Testis (tissue), 2 donors: ENCODE results near the gene S1PR1.

ENCODE experiments used
- POLR2A ChIP-seq: fragments of 450-650 bp; IDR thresholded peaks from one replicate; pipeline ENCODE4 v1.6.1; 2017; ENCODE audit warnings: antibody characterized with exemption, mild to moderate bottlenecking, moderate library complexity
- TF ChIP-seq, protein P1 (sequence below), 3 experiments: fragments of 450-650 bp in 2 of 3; fragments of 200-600 bp in 1 of 3; sonication (generic) in 1 of 3; IDR thresholded peaks; one replicate each; pipeline ENCODE4 v1.5.1; 2016 to 2019; ENCODE audit warnings: antibody characterized with exemption in 3 of 3, mild to moderate bottlenecking in 2 of 3, moderate library complexity in 1 of 3

DNA sequence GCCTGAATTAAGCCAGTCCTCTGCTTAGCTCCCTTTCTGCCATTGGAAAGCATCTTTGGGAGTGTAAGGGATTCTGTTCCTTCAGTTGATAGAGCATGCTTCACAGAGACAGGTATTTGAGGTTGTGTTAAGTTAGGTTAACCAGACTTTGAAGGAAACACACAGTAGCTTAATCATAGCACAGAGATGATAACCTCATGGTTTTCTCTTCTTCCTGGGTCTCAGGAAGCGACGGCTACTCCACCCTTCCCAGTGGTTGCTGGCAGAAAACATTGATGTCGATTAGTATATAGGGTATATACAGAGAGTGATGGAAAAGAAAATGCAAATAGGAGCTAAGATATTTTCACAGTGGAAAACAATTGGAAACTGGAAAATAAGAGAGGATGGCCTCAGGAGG is 42.0 kb downstream of the S1PR1 start:
- TF ChIP-seq, protein P1, sequence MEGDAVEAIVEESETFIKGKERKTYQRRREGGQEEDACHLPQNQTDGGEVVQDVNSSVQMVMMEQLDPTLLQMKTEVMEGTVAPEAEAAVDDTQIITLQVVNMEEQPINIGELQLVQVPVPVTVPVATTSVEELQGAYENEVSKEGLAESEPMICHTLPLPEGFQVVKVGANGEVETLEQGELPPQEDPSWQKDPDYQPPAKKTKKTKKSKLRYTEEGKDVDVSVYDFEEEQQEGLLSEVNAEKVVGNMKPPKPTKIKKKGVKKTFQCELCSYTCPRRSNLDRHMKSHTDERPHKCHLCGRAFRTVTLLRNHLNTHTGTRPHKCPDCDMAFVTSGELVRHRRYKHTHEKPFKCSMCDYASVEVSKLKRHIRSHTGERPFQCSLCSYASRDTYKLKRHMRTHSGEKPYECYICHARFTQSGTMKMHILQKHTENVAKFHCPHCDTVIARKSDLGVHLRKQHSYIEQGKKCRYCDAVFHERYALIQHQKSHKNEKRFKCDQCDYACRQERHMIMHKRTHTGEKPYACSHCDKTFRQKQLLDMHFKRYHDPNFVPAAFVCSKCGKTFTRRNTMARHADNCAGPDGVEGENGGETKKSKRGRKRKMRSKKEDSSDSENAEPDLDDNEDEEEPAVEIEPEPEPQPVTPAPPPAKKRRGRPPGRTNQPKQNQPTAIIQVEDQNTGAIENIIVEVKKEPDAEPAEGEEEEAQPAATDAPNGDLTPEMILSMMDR (IDR thresholded peaks at IDR 0.05): no peak
- no peak for TF ChIP-seq POLR2A
